ENCODE measurements around the gene PKIG.
A peak's percentile ranks its signal among the peaks of the same experiment; 100 is the strongest.

Gene PKIG

GRCh38 chr20:44593751-44594150, 11.4 kb downstream of the PKIG start:
- Histone ChIP-seq H2BK5ac (ENCODE audit: low read length) (no peak overlapping the region), H3K18ac (ENCODE audit: low read length) (no peak overlapping the region), H3K14ac (ENCODE audit: low read length) (no peak overlapping the region), H3K4me2 (ENCODE audit: insufficient read depth, low read length, poor library complexity, severe bottlenecking) (no peak overlapping the region), H4K8ac (ENCODE audit: low read depth, low read length) (no peak overlapping the region), H3K27me3 (ENCODE audit: control insufficient read depth in 3 of 3, insufficient read depth in 3 of 3, low read depth in 1 of 3, low read length in 3 of 3) (no peaks in the 10 kb centered on the region), H3K36me3 (replicated peaks in 1 of 2; ENCODE audit: control insufficient read depth in 2 of 2, insufficient read depth in 2 of 2, low read length in 2 of 2) (peaks cover 5 to 29% of the 10 kb centered on the region in 2 donors), H2AFZ (ENCODE audit: low read length) (no peak overlapping the region), H3K4me1 (ENCODE audit: control insufficient read depth in 2 of 2, insufficient read depth in 1 of 2, low read depth in 1 of 2, low read length in 2 of 2) (peaks cover 1 to 8% of the 10 kb centered on the region in 2 donors), H2BK12ac (ENCODE audit: low read length) (no peak overlapping the region), H3K79me1 (ENCODE audit: low read depth, low read length) (no peaks in the 10 kb centered on the region), H3K4ac (ENCODE audit: low read length) (no peak overlapping the region), H3K23ac (ENCODE audit: low read depth, low read length, poor library complexity) (no peak overlapping the region), H4K91ac (ENCODE audit: low read depth, low read length, poor library complexity) (no peak overlapping the region), H2BK120ac (ENCODE audit: low read depth, low read length) (no peak overlapping the region), H3K9ac (ENCODE audit: low read depth, low read length, poor library complexity) (no peak overlapping the region), H3K9me3 (replicated peaks in 1 of 2; ENCODE audit: control insufficient read depth in 2 of 2, insufficient read depth in 1 of 2, low read depth in 1 of 2, low read length in 2 of 2) (no peaks in the 10 kb centered on the region), H3K27ac (replicated peaks; ENCODE audit: low read length) (no peak overlapping the region), H2BK15ac (ENCODE audit: low read length) (no peak overlapping the region), H2AK5ac (ENCODE audit: low read depth, low read length) (no peak overlapping the region), H3K4me3 (ENCODE audit: low read length in 2 of 2) (no peak overlapping the region)
- WGBS, 2 donors (ENCODE audit: extremely low coverage in 2 of 2, insufficient read length in 2 of 2, insufficient replicate concordance in 1 of 2) = no CpG with 5 or more reads among the region's 2 CpGs
- no peak for DNase-seq (ENCODE audit: low spot score)

GRCh38 chr20:44594730-44595129, 12.4 kb downstream of the PKIG start:
- Histone ChIP-seq H3K27ac (replicated peaks; ENCODE audit: low read length) (no peak overlapping the region), H2BK12ac (ENCODE audit: low read length) (no peak overlapping the region), H2AFZ (ENCODE audit: low read length) (no peak overlapping the region), H4K91ac (ENCODE audit: low read depth, low read length, poor library complexity) (no peak overlapping the region), H4K8ac (ENCODE audit: low read depth, low read length) (no peak overlapping the region), H3K79me1 (ENCODE audit: low read depth, low read length) (no peaks in the 10 kb centered on the region), H3K4me3 (ENCODE audit: low read length in 2 of 2) (no peak overlapping the region), H2BK15ac (ENCODE audit: low read length) (no peak overlapping the region), H3K18ac (ENCODE audit: low read length) (no peak overlapping the region), H3K14ac (ENCODE audit: low read length) (no peak overlapping the region), H3K9ac (ENCODE audit: low read depth, low read length, poor library complexity) (no peak overlapping the region), H3K23ac (ENCODE audit: low read depth, low read length, poor library complexity) (no peak overlapping the region), H3K36me3 (replicated peaks in 1 of 2; ENCODE audit: control insufficient read depth in 2 of 2, insufficient read depth in 2 of 2, low read length in 2 of 2) (peaks cover 5 to 27% of the 10 kb centered on the region in 2 donors), H3K4ac (ENCODE audit: low read length) (no peak overlapping the region), H3K4me1 (ENCODE audit: control insufficient read depth in 2 of 2, insufficient read depth in 1 of 2, low read depth in 1 of 2, low read length in 2 of 2) (peaks cover 1 to 9% of the 10 kb centered on the region in 2 donors), H2AK5ac (ENCODE audit: low read depth, low read length) (no peak overlapping the region), H3K4me2 (ENCODE audit: insufficient read depth, low read length, poor library complexity, severe bottlenecking) (no peak overlapping the region), H2BK5ac (ENCODE audit: low read length) (no peak overlapping the region), H2BK120ac (ENCODE audit: low read depth, low read length) (no peak overlapping the region), H3K27me3 (ENCODE audit: control insufficient read depth in 3 of 3, insufficient read depth in 3 of 3, low read depth in 1 of 3, low read length in 3 of 3) (no peaks in the 10 kb centered on the region), H3K9me3 (replicated peaks in 1 of 2; ENCODE audit: control insufficient read depth in 2 of 2, insufficient read depth in 1 of 2, low read depth in 1 of 2, low read length in 2 of 2) (no peaks in the 10 kb centered on the region)
- no peak for DNase-seq (ENCODE audit: low spot score)
- no CpG with 5 or more reads among the region's 1 CpG for WGBS, 2 donors (ENCODE audit: extremely low coverage in 2 of 2, insufficient read length in 2 of 2, insufficient replicate concordance in 1 of 2)

DNA sequence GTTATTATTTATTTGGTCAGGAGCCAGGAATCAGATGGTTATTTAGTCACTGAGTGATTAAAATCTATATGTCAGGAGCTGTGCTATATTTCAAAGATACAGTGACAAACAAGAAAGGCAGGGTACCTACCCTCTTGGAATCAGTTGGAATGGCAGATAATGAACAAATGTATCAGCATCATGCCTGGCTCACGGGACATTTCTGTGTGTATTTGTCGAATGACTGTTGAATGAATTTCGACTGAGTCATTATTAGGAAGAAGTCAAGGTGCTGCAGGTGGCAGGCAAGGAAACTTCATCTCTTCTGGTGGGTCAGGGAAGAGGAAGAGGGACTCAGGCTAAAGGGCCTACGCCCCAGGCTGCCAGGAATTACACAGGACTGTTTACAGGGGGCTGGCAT, 13.6 kb downstream of the PKIG start:
- Histone ChIP-seq H3K14ac (ENCODE audit: low read length) (no peak overlapping the region), H4K8ac (ENCODE audit: low read depth, low read length) (no peak overlapping the region), H3K4me2 (ENCODE audit: insufficient read depth, low read length, poor library complexity, severe bottlenecking) (no peak overlapping the region), H3K36me3 (replicated peaks in 1 of 2; ENCODE audit: control insufficient read depth in 2 of 2, insufficient read depth in 2 of 2, low read length in 2 of 2) (peaks cover 5 to 14% of the 10 kb centered on the region in 2 donors), H2BK120ac (ENCODE audit: low read depth, low read length) (no peak overlapping the region), H3K27me3 (ENCODE audit: control insufficient read depth in 3 of 3, insufficient read depth in 3 of 3, low read depth in 1 of 3, low read length in 3 of 3) (no peaks in the 10 kb centered on the region), H3K4ac (ENCODE audit: low read length) (no peak overlapping the region), H4K91ac (ENCODE audit: low read depth, low read length, poor library complexity) (no peak overlapping the region), H3K23ac (ENCODE audit: low read depth, low read length, poor library complexity) (no peak overlapping the region), H3K9ac (ENCODE audit: low read depth, low read length, poor library complexity) (no peak overlapping the region), H3K18ac (ENCODE audit: low read length) (no peak overlapping the region), H2AK5ac (ENCODE audit: low read depth, low read length) (no peak overlapping the region), H2AFZ (ENCODE audit: low read length) (no peak overlapping the region), H2BK5ac (ENCODE audit: low read length) (no peak overlapping the region), H3K4me1 (ENCODE audit: control insufficient read depth in 2 of 2, insufficient read depth in 1 of 2, low read depth in 1 of 2, low read length in 2 of 2) (peaks cover 1 to 9% of the 10 kb centered on the region in 2 donors), H3K27ac (replicated peaks; ENCODE audit: low read length) (no peak overlapping the region), H3K4me3 (ENCODE audit: low read length in 2 of 2) (no peak overlapping the region), H2BK15ac (ENCODE audit: low read length) (no peak overlapping the region), H2BK12ac (ENCODE audit: low read length) (no peak overlapping the region), H3K79me1 (ENCODE audit: low read depth, low read length) (no peaks in the 10 kb centered on the region), H3K9me3 (replicated peaks in 1 of 2; ENCODE audit: control insufficient read depth in 2 of 2, insufficient read depth in 1 of 2, low read depth in 1 of 2, low read length in 2 of 2) (no peaks in the 10 kb centered on the region)
- no peak for DNase-seq (ENCODE audit: low spot score)
- WGBS, 2 donors (ENCODE audit: extremely low coverage in 2 of 2, insufficient read length in 2 of 2, insufficient replicate concordance in 1 of 2) = no CpG with 5 or more reads among the region's 4 CpGs

DNA sequence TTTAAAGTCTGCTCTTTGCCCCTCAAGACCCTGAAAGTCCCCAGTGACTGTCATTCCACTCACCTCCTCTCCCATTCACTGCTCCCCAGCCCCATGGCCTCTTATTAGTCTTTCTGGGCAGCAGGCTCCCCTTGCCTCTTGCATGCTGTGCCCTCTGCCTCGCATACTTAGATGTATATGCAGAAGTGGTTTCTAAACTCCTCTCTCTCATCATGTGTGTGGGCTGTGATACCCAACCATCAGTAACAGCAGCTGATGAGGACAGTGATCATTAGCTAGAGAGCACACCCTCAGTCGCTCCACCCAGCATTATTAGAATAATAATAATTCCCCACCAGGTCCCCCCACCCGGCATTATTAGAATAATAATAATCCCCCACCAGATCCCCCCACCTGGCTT, 14.5 kb downstream of the PKIG start:
- Histone ChIP-seq H4K8ac (ENCODE audit: low read depth, low read length) (no peak overlapping the region), H3K4me2 (ENCODE audit: insufficient read depth, low read length, poor library complexity, severe bottlenecking) (no peak overlapping the region), H2BK15ac (ENCODE audit: low read length) (no peak overlapping the region), H3K9ac (ENCODE audit: low read depth, low read length, poor library complexity) (no peak overlapping the region), H3K4me3 (ENCODE audit: low read length in 2 of 2) (no peak overlapping the region), H2BK5ac (ENCODE audit: low read length) (no peak overlapping the region), H2AFZ (ENCODE audit: low read length) (no peak overlapping the region), H3K27me3 (ENCODE audit: control insufficient read depth in 3 of 3, insufficient read depth in 3 of 3, low read depth in 1 of 3, low read length in 3 of 3) (no peaks in the 10 kb centered on the region), H3K36me3 (replicated peaks in 1 of 2; ENCODE audit: control insufficient read depth in 2 of 2, insufficient read depth in 2 of 2, low read length in 2 of 2) (peaks cover 3 to 7% of the 10 kb centered on the region in 2 donors), H3K14ac (ENCODE audit: low read length) (no peak overlapping the region), H4K91ac (ENCODE audit: low read depth, low read length, poor library complexity) (no peak overlapping the region), H3K18ac (ENCODE audit: low read length) (no peak overlapping the region), H2AK5ac (ENCODE audit: low read depth, low read length) (no peak overlapping the region), H2BK120ac (ENCODE audit: low read depth, low read length) (no peak overlapping the region), H3K9me3 (replicated peaks in 1 of 2; ENCODE audit: control insufficient read depth in 2 of 2, insufficient read depth in 1 of 2, low read depth in 1 of 2, low read length in 2 of 2) (no peaks in the 10 kb centered on the region), H3K27ac (replicated peaks; ENCODE audit: low read length) (no peak overlapping the region), H3K4ac (ENCODE audit: low read length) (no peak overlapping the region), H2BK12ac (ENCODE audit: low read length) (no peak overlapping the region), H3K79me1 (ENCODE audit: low read depth, low read length) (no peaks in the 10 kb centered on the region), H3K4me1 (ENCODE audit: control insufficient read depth in 2 of 2, insufficient read depth in 1 of 2, low read depth in 1 of 2, low read length in 2 of 2) (peaks cover 1 to 12% of the 10 kb centered on the region in 2 donors), H3K23ac (ENCODE audit: low read depth, low read length, poor library complexity) (peak overlapping the region; percentile 37)
- no CpG with 5 or more reads among the region's 3 CpGs for WGBS, 2 donors (ENCODE audit: extremely low coverage in 2 of 2, insufficient read length in 2 of 2, insufficient replicate concordance in 1 of 2)
- no peak for DNase-seq (ENCODE audit: low spot score)

All from neuronal stem cell (in vitro differentiated cells).